Activated naive CD4-positive, alpha-beta T cell treated with anti-CD3 and anti-CD28 coated beads, Interleukin-2, amount 10 ng/mL, durations not matched to agents 5 hours and 36 hours (primary cell): Measurements from ENCODE around the gene TMEM11. TPM values are rescaled to one million over a fixed set of nuclear protein-coding genes. Genes with fewer than 3 reads are reported as not detected.

ENCODE experiments used
- total RNA-seq, 2 experiments: library from RNA; stranded (reverse); gene quantifications; one replicate each; pipeline ENCODE4 v1.2.3, GENCODE V29; 2021

TMEM11 gene
- 10 to 100 TPM; 20.3 to 21.2 TPM for total RNA-seq

GRCh38 chr17:21214015-21214776 lies at the start of gene TMEM11:
Gene TMEM11 (minus strand): TSS chr17:21214161. CDS start chr17:21214152, 9 bp downstream.

GRCh38 chr17:21252796-21253645 lies 39.1 kb upstream of the TMEM11 start, which contains the start of gene NATD1:
Gene NATD1 (minus strand): TSS chr17:21253410. CDS start chr17:21253264, 146 bp downstream.

Other genes with a start within 250 kb of the TMEM11 start
- gene USP22, start 171.2 kb downstream of the TMEM11 start, total RNA-seq: 100 to 1,000 TPM; 151 to 156 TPM
- 10 to 100 TPM; 11.5 to 13.5 TPM for gene DHRS7B, start 87.2 kb downstream of the TMEM11 start, total RNA-seq
- gene NATD1, start 39.2 kb upstream of the TMEM11 start, total RNA-seq: 1 to 10 TPM; 7.2 to 7.5 TPM
- gene MAP2K3, start 70.5 kb upstream of the TMEM11 start, total RNA-seq: 10 to 100 TPM; 60.4 to 64.4 TPM
- under 1 TPM in 1 of 2 experiments, not detected in 1; 0.05 TPM for gene KCNJ12, start 162.2 kb upstream of the TMEM11 start, total RNA-seq